K562 (cell line): ENCODE measurements around the gene RNF20. TPM values are rescaled to one million over a fixed set of nuclear protein-coding genes. Genes with fewer than 3 reads are reported as not detected.

Experiments used
- BRD9 ChIP-seq: fragments of 450-650 bp; IDR thresholded peaks from 2 replicates; pipeline ENCODE4 v1.6.1; 2018; ENCODE audit warnings: low read depth; ENCODE audit not compliant: partially characterized antibody
- COPS2 ChIP-seq: fragments of 450-650 bp; conservative IDR thresholded peaks from 2 replicates; pipeline ENCODE4 v1.6.1; 2016; ENCODE audit warnings: mild to moderate bottlenecking, moderate library complexity
- ELF1 ChIP-seq: fragments of 200-800 bp; sonication (Bioruptor generic); IDR thresholded peaks from 2 replicates; pipeline ENCODE4 v1.6.1; 2016; ENCODE audit warnings: missing genetic modification characterization, missing compliant biosample characterization
- FIP1L1 ChIP-seq: fragments of 200-400 bp; formaldehyde crosslinking; IDR thresholded peaks from 2 replicates; pipeline ENCODE4 v1.6.1; 2018; ENCODE audit warnings: mild to moderate bottlenecking, low read depth, low read length; ENCODE audit not compliant: poor library complexity, severe bottlenecking
- GABPB1 ChIP-seq: sonication (generic); formaldehyde crosslinking; IDR thresholded peaks from 2 replicates; pipeline ENCODE4 v1.8.0; 2022; ENCODE audit warnings: mild to moderate bottlenecking, missing genetic modification reagents
- PHB2 ChIP-seq: fragments of 450-650 bp; IDR thresholded peaks from 2 replicates; pipeline ENCODE4 v1.6.1; 2017; ENCODE audit warnings: low read depth
- POLR2G ChIP-seq: fragments of 200-400 bp; formaldehyde crosslinking; IDR thresholded peaks from 2 replicates; pipeline ENCODE4 v1.6.1; 2017; ENCODE audit warnings: low read depth, mild to moderate bottlenecking, antibody characterized with exemption, low read length, moderate library complexity
- RCOR1 ChIP-seq, 2 experiments: IDR thresholded peaks; 2 replicates each; pipeline ENCODE4 v1.6.1; 2012; ENCODE audit warnings: low read depth in 2 of 2, low read length in 2 of 2, borderline replicate concordance in 1 of 2, improper control_type of control experiment in 1 of 2
- RUNX1 ChIP-seq: sonication (generic); IDR thresholded peaks from 2 replicates; pipeline ENCODE4 v1.6.1; 2016; ENCODE audit warnings: antibody characterized with exemption, low read depth
- SMAD2 ChIP-seq: fragments of 150-350 bp; IDR thresholded peaks from 2 replicates; pipeline ENCODE4 v1.6.1; 2014; ENCODE audit warnings: low read depth, mild to moderate bottlenecking, low read length
- SRF ChIP-seq, 2 experiments: fragments of 250-450, 450-650 bp in 1 of 2; sonication (Bioruptor Pico) in 1 of 2; sonication (generic) in 1 of 2; formaldehyde crosslinking; IDR thresholded peaks; 2 replicates each; pipeline versions ENCODE4 v1.5.0 to v1.5.1; 2020 to 2022; ENCODE audit warnings: mild to moderate bottlenecking in 1 of 2, missing genetic modification reagents in 1 of 2
- SRSF3 ChIP-seq: fragments of 200-400 bp; formaldehyde crosslinking; IDR thresholded peaks from 2 replicates; pipeline ENCODE4 v1.6.1; 2016; ENCODE audit warnings: mild to moderate bottlenecking, low read length, moderate library complexity; ENCODE audit not compliant: insufficient read depth
- polyA plus RNA-seq, 8 experiments: library from polyadenylated mRNA; depleted of rRNA in 4 of 8; stranded (reverse) in 5 of 8; unstranded in 3 of 8; fragments of >200 nt; fragmentation: Nextera tagmentation in 2 of 8; fragmentation: Illumina TruSeq in 1 of 8; extraction: Ambion mirVana in 2 of 8; extraction: Trizol in 1 of 8; gene quantifications; 2 replicates each; pipeline versions ENCODE4 v1.2.1 to v1.2.3, GENCODE V29; 2011 to 2014; ENCODE audit warnings: inconsistent platforms in 1 of 8, missing spikeins in 1 of 8
- total RNA-seq, 7 experiments: library from RNA; depleted of rRNA in 6 of 7; stranded (reverse); fragments of >200 nt in 6 of 7; fragmentation: Illumina TruSeq in 2 of 7; extraction: Trizol in 2 of 7; gene quantifications; 2 replicates each; pipeline versions ENCODE4 v1.2.1 to v1.2.3, GENCODE V29; 2011 to 2021; ENCODE audit warnings: low replicate concordance in 1 of 7
- TF ChIP-seq, protein P1 (sequence below), 2 experiments: fragments of 450-650 bp; formaldehyde crosslinking in 1 of 2; IDR thresholded peaks; 2 replicates each; pipeline versions ENCODE4 v1.4.0 to v1.6.1; 2014 to 2020; ENCODE audit warnings: mild to moderate bottlenecking in 2 of 2, borderline replicate concordance in 1 of 2, low read depth in 1 of 2
- TF ChIP-seq, protein P2 (sequence below): fragments of 450-650 bp; formaldehyde crosslinking; IDR thresholded peaks from 2 replicates; pipeline ENCODE4 v1.4.0; 2020; ENCODE audit warnings: mild to moderate bottlenecking
- TF ChIP-seq, protein P3 (sequence below): sonication (generic); formaldehyde crosslinking; IDR thresholded peaks from 2 replicates; pipeline ENCODE4 v1.8.0; 2022; ENCODE audit warnings: mild to moderate bottlenecking, missing genetic modification reagents, borderline replicate concordance

The RNF20 gene
- total and polyA plus RNA-seq, 9 of the 15 experiments (the other 6 are each of a cell fraction or from before 2014, with no cell fraction given) = 5.5 to 25.0 (median 22.1) TPM

DNA sequence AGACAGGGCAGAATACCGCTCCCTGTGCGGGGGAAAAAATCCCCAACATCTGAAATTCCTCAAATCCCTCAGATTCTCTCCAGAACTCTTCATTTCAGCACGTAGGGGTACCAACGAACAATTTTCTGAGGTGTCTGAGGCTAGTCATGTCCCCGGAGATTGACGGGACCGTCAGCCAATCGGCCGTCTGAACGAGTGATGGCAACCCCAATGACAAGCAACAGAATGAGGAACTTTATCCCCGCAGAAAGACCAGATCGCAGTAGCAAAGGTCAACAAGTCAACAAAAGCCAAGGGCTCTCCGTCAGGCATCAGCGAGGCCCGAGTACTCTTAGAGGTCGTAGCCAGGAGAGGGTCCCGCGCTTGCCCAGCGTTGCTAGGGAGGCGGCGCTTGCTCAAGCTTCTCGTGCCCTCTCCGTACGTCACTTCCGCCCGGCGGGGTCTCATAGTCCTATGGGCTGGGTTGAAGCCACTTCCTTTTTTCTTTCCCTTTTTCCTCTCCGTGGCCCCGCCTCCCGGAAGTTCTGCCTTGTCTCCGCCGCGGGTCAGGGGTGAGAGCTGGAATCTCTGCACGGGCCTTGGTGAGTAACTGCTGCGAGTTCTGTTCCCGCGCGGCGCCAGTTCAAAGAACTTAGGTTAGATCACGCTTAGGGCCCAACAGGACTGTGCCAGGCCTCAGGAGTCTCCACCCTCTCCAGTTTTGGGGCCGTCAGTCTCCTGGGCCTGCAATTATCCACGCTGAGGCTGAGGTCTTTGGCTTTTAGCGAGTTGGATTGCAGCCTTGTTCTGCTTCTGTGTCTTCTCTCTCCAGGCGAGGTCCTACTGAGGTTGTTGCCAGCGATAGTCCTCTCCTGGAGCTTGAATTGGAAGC, at the start of gene RNF20 (continued):
- TF ChIP-seq, protein P1, sequence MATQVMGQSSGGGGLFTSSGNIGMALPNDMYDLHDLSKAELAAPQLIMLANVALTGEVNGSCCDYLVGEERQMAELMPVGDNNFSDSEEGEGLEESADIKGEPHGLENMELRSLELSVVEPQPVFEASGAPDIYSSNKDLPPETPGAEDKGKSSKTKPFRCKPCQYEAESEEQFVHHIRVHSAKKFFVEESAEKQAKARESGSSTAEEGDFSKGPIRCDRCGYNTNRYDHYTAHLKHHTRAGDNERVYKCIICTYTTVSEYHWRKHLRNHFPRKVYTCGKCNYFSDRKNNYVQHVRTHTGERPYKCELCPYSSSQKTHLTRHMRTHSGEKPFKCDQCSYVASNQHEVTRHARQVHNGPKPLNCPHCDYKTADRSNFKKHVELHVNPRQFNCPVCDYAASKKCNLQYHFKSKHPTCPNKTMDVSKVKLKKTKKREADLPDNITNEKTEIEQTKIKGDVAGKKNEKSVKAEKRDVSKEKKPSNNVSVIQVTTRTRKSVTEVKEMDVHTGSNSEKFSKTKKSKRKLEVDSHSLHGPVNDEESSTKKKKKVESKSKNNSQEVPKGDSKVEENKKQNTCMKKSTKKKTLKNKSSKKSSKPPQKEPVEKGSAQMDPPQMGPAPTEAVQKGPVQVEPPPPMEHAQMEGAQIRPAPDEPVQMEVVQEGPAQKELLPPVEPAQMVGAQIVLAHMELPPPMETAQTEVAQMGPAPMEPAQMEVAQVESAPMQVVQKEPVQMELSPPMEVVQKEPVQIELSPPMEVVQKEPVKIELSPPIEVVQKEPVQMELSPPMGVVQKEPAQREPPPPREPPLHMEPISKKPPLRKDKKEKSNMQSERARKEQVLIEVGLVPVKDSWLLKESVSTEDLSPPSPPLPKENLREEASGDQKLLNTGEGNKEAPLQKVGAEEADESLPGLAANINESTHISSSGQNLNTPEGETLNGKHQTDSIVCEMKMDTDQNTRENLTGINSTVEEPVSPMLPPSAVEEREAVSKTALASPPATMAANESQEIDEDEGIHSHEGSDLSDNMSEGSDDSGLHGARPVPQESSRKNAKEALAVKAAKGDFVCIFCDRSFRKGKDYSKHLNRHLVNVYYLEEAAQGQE (IDR thresholded peaks at IDR 0.05; ENCODE audit: borderline replicate concordance) = no peak
- TF ChIP-seq, protein P1 (CRISPR knock-in tag; IDR thresholded peaks at IDR 0.05; ENCODE audit: low read depth) = no peak
- TF ChIP-seq RCOR1 (IDR thresholded peaks at IDR 0.05; ENCODE audit: borderline replicate concordance in 1 of 2, low read depth in 2 of 2, low read length in 2 of 2) (peak in 1 of 2 experiments; percentile 76; a peak in 2 of 4 replicates), SRSF3 (no peak), PHB2 (no peak), RUNX1 (0 out of 2 replicates have a peak, but pooled peaks have one; percentile 40), POLR2G (peak; percentile 64), COPS2 (no peak), FIP1L1 (no peak), GABPB1 (CRISPR knock-in tag) (peak; percentile 98), SMAD2 (no peak), SRF (CRISPR knock-in tag; IDR thresholded peaks at IDR 0.05) (no peak), BRD9 (no peak), ELF1 (tag) (peak; percentile 97)
- TF ChIP-seq, protein P2, sequence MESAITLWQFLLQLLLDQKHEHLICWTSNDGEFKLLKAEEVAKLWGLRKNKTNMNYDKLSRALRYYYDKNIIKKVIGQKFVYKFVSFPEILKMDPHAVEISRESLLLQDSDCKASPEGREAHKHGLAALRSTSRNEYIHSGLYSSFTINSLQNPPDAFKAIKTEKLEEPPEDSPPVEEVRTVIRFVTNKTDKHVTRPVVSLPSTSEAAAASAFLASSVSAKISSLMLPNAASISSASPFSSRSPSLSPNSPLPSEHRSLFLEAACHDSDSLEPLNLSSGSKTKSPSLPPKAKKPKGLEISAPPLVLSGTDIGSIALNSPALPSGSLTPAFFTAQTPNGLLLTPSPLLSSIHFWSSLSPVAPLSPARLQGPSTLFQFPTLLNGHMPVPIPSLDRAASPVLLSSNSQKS (CRISPR knock-in tag) = no peak
- TF ChIP-seq, protein P3, sequence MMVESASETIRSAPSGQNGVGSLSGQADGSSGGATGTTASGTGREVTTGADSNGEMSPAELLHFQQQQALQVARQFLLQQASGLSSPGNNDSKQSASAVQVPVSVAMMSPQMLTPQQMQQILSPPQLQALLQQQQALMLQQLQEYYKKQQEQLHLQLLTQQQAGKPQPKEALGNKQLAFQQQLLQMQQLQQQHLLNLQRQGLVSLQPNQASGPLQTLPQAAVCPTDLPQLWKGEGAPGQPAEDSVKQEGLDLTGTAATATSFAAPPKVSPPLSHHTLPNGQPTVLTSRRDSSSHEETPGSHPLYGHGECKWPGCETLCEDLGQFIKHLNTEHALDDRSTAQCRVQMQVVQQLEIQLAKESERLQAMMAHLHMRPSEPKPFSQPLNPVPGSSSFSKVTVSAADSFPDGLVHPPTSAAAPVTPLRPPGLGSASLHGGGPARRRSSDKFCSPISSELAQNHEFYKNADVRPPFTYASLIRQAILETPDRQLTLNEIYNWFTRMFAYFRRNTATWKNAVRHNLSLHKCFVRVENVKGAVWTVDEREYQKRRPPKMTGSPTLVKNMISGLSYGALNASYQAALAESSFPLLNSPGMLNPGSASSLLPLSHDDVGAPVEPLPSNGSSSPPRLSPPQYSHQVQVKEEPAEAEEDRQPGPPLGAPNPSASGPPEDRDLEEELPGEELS = 0 out of 2 replicates have a peak, but pooled peaks have one; percentile 36
